A549 (cell line): ENCODE data around the gene OSBPL6. TPM values are rescaled to one million over a fixed set of nuclear protein-coding genes. Genes with fewer than 3 reads are reported as not detected.

Experiments
- ATAC-seq, 2 experiments: fragments of 200-7000 bp in 1 of 2; fragments of >200 bp in 1 of 2; cut with Nextera tagmentation in 1 of 2; cut with Tn5 transposase in 1 of 2; 3 replicates each; pipeline versions ENCODE4 v1.8.0 to v1.9.1; 2018 to 2020; ENCODE audit warnings: mild to moderate bottlenecking in 1 of 2, moderate library complexity in 1 of 2
- CTCF ChIA-PET: fragments of 300-600 bp; sonication (Branson Sonifier 250); formaldehyde crosslinking; extraction: SDS; loops from one replicate; lab custom pipeline; 2021; ENCODE audit warnings: antibody characterized with exemption, inconsistent platforms; lab: Yijun Ruan, JAX
- POLR2A ChIA-PET: fragments of 350-600 bp; formaldehyde crosslinking; extraction: SDS; loops from one replicate; lab custom pipeline; 2021; ENCODE audit warnings: antibody characterized with exemption, inconsistent platforms; lab: Yijun Ruan, JAX
- DNase-seq, 2 experiments: peaks; one replicate each; pipeline versions ENCODE4 v3.0.0 to v3.0.0-alpha.2; 2011 to 2016; ENCODE audit warnings: low read depth in 1 of 2, low spot score in 1 of 2
- FAIRE-seq: peaks from 2 replicates; lab custom pipeline; 2011; peaks lifted over from hg19 to GRCh38; lab: Jason Lieb, UNC
- H3K27ac ChIP-seq, 2 experiments: fragments of >200 bp; sonication (Bioruptor Twin); formaldehyde crosslinking; 3 replicates each; pipeline ENCODE4 v1.5.1; 2016 to 2017
- H3K4me1 ChIP-seq: fragments of >200 bp; sonication (Bioruptor Twin); formaldehyde crosslinking; 3 replicates; pipeline ENCODE4 v1.6.1; 2016
- H3K4me2 ChIP-seq: fragments of >200 bp; sonication (Bioruptor Twin); formaldehyde crosslinking; 3 replicates; pipeline ENCODE4 v1.6.1; 2016
- H3K4me3 ChIP-seq: fragments of >200 bp; sonication (Bioruptor Twin); formaldehyde crosslinking; 3 replicates; pipeline ENCODE4 v1.5.1; 2016
- H3K9me3 ChIP-seq: fragments of >200 bp; sonication (Bioruptor Twin); formaldehyde crosslinking; 3 replicates; pipeline ENCODE4 v1.6.1; 2016
- CBX8 ChIP-seq: fragments of 200-600 bp; sonication (generic); IDR thresholded peaks from 2 replicates; pipeline ENCODE4 v1.6.1; 2016
- CEBPB ChIP-seq, 2 experiments: fragments of >200 bp in 1 of 2; sonication (Bioruptor Twin) in 1 of 2; formaldehyde crosslinking in 1 of 2; IDR thresholded peaks; 2 replicates each; pipeline ENCODE4 v1.6.1; 2012 to 2016
- CHD2 ChIP-seq: fragments of 150-350 bp; IDR thresholded peaks from 2 replicates; pipeline ENCODE4 v1.6.1; 2014; ENCODE audit warnings: low read length; ENCODE audit not compliant: partially characterized antibody
- EHMT2 ChIP-seq: fragments of 200-600 bp; sonication (generic); IDR thresholded peaks from 2 replicates; pipeline ENCODE4 v1.6.1; 2016; ENCODE audit warnings: antibody characterized with exemption, low read depth, mild to moderate bottlenecking, moderate library complexity
- ELK1 ChIP-seq: fragments of 150-350 bp; IDR thresholded peaks from 2 replicates; pipeline ENCODE4 v1.6.1; 2014; ENCODE audit warnings: low read depth, mild to moderate bottlenecking, low read length
- FOSB ChIP-seq: fragments of 250-450 bp; sonication (Bioruptor Pico); IDR thresholded peaks from 2 replicates; pipeline ENCODE4 v1.5.0; 2020; ENCODE audit warnings: mild to moderate bottlenecking, moderate library complexity
- FOSL2 ChIP-seq, 2 experiments: fragments of 450-650 bp in 1 of 2; fragments of >200 bp in 1 of 2; sonication (Bioruptor Twin) in 1 of 2; formaldehyde crosslinking; IDR thresholded peaks; 2 replicates each; pipeline versions ENCODE4 v1.5.0 to v1.6.1; 2016 to 2020; ENCODE audit warnings: mild to moderate bottlenecking in 1 of 2, moderate library complexity in 1 of 2
- FOXS1 ChIP-seq: fragments of 250-450 bp; sonication (Bioruptor Pico); IDR thresholded peaks from 2 replicates; pipeline ENCODE4 v1.5.0; 2020; ENCODE audit warnings: mild to moderate bottlenecking, moderate library complexity
- GATA3 ChIP-seq: IDR thresholded peaks from 2 replicates; pipeline ENCODE4 v1.6.1; 2012; ENCODE audit warnings: borderline replicate concordance
- HEYL ChIP-seq: fragments of 250-450 bp; sonication (Bioruptor Pico); IDR thresholded peaks from 2 replicates; pipeline ENCODE4 v1.8.0; 2021; ENCODE audit warnings: mild to moderate bottlenecking, moderate library complexity
- HOXA7 ChIP-seq: fragments of 250-450 bp; sonication (Bioruptor Pico); IDR thresholded peaks from 2 replicates; pipeline ENCODE4 v1.5.0; 2020; ENCODE audit warnings: mild to moderate bottlenecking, moderate library complexity
- JUN ChIP-seq, 2 experiments: fragments of >200 bp; sonication (Bioruptor Twin); formaldehyde crosslinking; IDR thresholded peaks; 2 replicates in 1 of 2; 3 replicates in 1 of 2; pipeline ENCODE4 v1.6.1; 2016 to 2017
- JUNB ChIP-seq: fragments of >200 bp; sonication (Bioruptor Twin); formaldehyde crosslinking; IDR thresholded peaks from 2 replicates; pipeline ENCODE4 v1.6.1; 2016
- NFE2L2 ChIP-seq: fragments of 150-350 bp; conservative IDR thresholded peaks from 2 replicates; pipeline ENCODE4 v1.6.1; 2014; ENCODE audit warnings: low read length
- NPAS2 ChIP-seq: fragments of 250-450 bp; sonication (Bioruptor Pico); IDR thresholded peaks from 2 replicates; pipeline ENCODE4 v1.8.0; 2022; ENCODE audit warnings: mild to moderate bottlenecking, moderate library complexity, borderline replicate concordance
- POLR2A ChIP-seq: IDR thresholded peaks from 2 replicates; pipeline ENCODE4 v1.6.1; 2012; ENCODE audit warnings: mild to moderate bottlenecking, low read length
- POLR2AphosphoS2 ChIP-seq: conservative IDR thresholded peaks from 2 replicates; pipeline ENCODE4 v1.6.1; 2012; ENCODE audit warnings: low read length, improper control_type of control experiment, inconsistent platforms
- RAD21 ChIP-seq, 2 experiments: fragments of >200 bp in 1 of 2; sonication (Bioruptor Twin) in 1 of 2; formaldehyde crosslinking in 1 of 2; IDR thresholded peaks in 1 of 2; conservative IDR thresholded peaks in 1 of 2; 2 replicates in 1 of 2; 3 replicates in 1 of 2; pipeline ENCODE4 v1.6.1; 2012 to 2018; ENCODE audit warnings: inconsistent platforms in 1 of 2
- SMC3 ChIP-seq: fragments of >200 bp; sonication (Bioruptor Twin); formaldehyde crosslinking; IDR thresholded peaks from 3 replicates; pipeline ENCODE4 v1.6.1; 2018; ENCODE audit warnings: inconsistent platforms
- TFCP2L1 ChIP-seq: fragments of 250-450 bp; sonication (Bioruptor Pico); IDR thresholded peaks from 2 replicates; pipeline ENCODE4 v1.5.0; 2021; ENCODE audit warnings: mild to moderate bottlenecking
- ZC3H11A ChIP-seq: fragments of 450-650 bp; IDR thresholded peaks from 2 replicates; pipeline ENCODE4 v1.6.1; 2014; ENCODE audit warnings: antibody characterized with exemption, mild to moderate bottlenecking
- ZSCAN20 ChIP-seq: fragments of 250-450 bp; sonication (Bioruptor Pico); IDR thresholded peaks from 2 replicates; pipeline ENCODE4 v1.8.0; 2022; ENCODE audit warnings: mild to moderate bottlenecking, moderate library complexity
- WGBS: methylation state at CpG from one replicate; pipeline ENCODE4 v1.1.6; 2017; ENCODE audit errors: missing lambda C conversion rate; 5-methylcytosine and 5-hydroxymethylcytosine counted together
- polyA plus RNA-seq, 4 experiments: library from polyadenylated mRNA; depleted of rRNA in 3 of 4; stranded (reverse); fragments of >200 nt; fragmentation: RNase III in 1 of 4; extraction: RNeasy Plus Mini Kit Qiagen cat#74134 plus additional on column Dnase treatment in 1 of 4; gene quantifications; 2 replicates in 3 of 4; 3 replicates in 1 of 4; pipeline ENCODE4 v1.2.3, GENCODE V29; 2011 to 2017
- TF ChIP-seq, protein P1 (sequence below): fragments of 450-650 bp; IDR thresholded peaks from 2 replicates; pipeline ENCODE4 v1.6.1; 2014; ENCODE audit warnings: antibody characterized with exemption
- TF ChIP-seq, protein P2 (sequence below): fragments of 250-450 bp; sonication (Bioruptor Pico); IDR thresholded peaks from 2 replicates; pipeline ENCODE4 v1.5.0; 2020; ENCODE audit warnings: low read depth, mild to moderate bottlenecking, moderate library complexity

OSBPL6 gene
- polyA plus RNA-seq, 2 of the 4 experiments (the other 2 are of a cell fraction), result 2.9 to 8.2 TPM

- Histone ChIP-seq H3K4me2 (no peak overlapping the region), H3K4me1 (no peaks in the 10 kb centered on the region), H3K9me3 (no peaks in the 10 kb centered on the region), H3K4me3 (no peak overlapping the region), H3K27ac (no peak overlapping the region)
- 95% methylated on average over 3 of the region's 3 CpGs for WGBS
- DNase-seq (no peak), ATAC-seq (no peak), FAIRE-seq (no peak)
- ChIA-PET POLR2A (no interaction called here), CTCF (interaction anchor here (1.2 to 8.5 kb wide), 2 partner anchors 8 to 12 kb away, joined by 3 to 52 read pairs; no protein-coding TSS in a partner anchor)
- no peak for TF ChIP-seq ZC3H11A
- no peak for TF ChIP-seq NFE2L2
- no peak for TF ChIP-seq CBX8
- TF ChIP-seq POLR2A, result no peak
- TF ChIP-seq POLR2AphosphoS2, result no peak
- no peak for TF ChIP-seq SMC3
- TF ChIP-seq CEBPB (IDR thresholded peaks at IDR 0.05), result no peak
- TF ChIP-seq JUN (IDR thresholded peaks at IDR 0.05), result no peak
- no peak for TF ChIP-seq ELK1
- TF ChIP-seq CHD2, result no peak
- no peak for TF ChIP-seq HEYL (CRISPR knock-in tag)
- TF ChIP-seq GATA3, result no peak
- no peak for TF ChIP-seq ZSCAN20 (CRISPR knock-in tag)
- no peak for TF ChIP-seq NPAS2 (CRISPR knock-in tag)
- no peak for TF ChIP-seq TFCP2L1 (CRISPR knock-in tag)
- no peak for TF ChIP-seq FOXS1 (CRISPR knock-in tag)
- no peak for TF ChIP-seq FOSL2 (IDR thresholded peaks at IDR 0.05)
- TF ChIP-seq FOSL2 (CRISPR knock-in tag; IDR thresholded peaks at IDR 0.05), result no peak
- TF ChIP-seq EHMT2, result no peak
Observed at GRCh38 chr2:178426388-178426787, 232.1 kb downstream of the OSBPL6 start.

DNA sequence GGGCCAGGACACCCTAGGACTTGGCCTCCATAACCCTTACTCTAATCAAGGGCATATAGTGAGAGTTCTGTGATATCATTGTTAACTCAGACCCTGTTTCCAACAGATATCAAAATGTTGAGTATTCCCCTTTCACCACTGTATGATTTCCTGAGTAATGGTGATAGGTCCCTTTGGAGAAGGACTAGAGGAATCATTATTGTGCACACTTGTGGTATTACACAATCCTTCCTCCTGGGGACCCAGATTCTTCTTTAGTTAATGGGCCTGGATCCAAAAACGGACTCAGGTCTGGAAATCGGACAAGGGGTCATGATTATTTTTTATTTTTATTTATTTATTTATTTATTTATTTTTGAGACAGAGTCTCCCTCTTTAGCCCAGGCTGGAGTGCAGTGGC is 233.1 kb downstream of the OSBPL6 start:
- ChIA-PET POLR2A (no interaction called here), CTCF (interaction anchor here (1.2 to 8.5 kb wide), 2 partner anchors 9 to 13 kb away, joined by 3 to 52 read pairs; no protein-coding TSS in a partner anchor)
- TF ChIP-seq ELK1 (no peak), SMC3 (no peak), CHD2 (no peak), NFE2L2 (no peak), FOSB (CRISPR knock-in tag) (no peak), HOXA7 (no peak), RAD21 (conservative IDR thresholded peaks at IDR 0.05 in 1 of 2, IDR thresholded peaks at IDR 0.05 in 1 of 2) (no peak), POLR2A (no peak), JUNB (no peak)
- TF ChIP-seq, protein P1, sequence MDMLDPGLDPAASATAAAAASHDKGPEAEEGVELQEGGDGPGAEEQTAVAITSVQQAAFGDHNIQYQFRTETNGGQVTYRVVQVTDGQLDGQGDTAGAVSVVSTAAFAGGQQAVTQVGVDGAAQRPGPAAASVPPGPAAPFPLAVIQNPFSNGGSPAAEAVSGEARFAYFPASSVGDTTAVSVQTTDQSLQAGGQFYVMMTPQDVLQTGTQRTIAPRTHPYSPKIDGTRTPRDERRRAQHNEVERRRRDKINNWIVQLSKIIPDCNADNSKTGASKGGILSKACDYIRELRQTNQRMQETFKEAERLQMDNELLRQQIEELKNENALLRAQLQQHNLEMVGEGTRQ, result no peak
- TF ChIP-seq, protein P2, sequence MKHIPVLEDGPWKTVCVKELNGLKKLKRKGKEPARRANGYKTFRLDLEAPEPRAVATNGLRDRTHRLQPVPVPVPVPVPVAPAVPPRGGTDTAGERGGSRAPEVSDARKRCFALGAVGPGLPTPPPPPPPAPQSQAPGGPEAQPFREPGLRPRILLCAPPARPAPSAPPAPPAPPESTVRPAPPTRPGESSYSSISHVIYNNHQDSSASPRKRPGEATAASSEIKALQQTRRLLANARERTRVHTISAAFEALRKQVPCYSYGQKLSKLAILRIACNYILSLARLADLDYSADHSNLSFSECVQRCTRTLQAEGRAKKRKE (CRISPR knock-in tag), result no peak
- Histone ChIP-seq H3K9me3 (no peaks in the 10 kb centered on the region), H3K4me3 (no peak overlapping the region), H3K4me1 (no peaks in the 10 kb centered on the region), H3K4me2 (no peak overlapping the region), H3K27ac (no peak overlapping the region)
- no peak for ATAC-seq
- WGBS, result 83% methylated on average over 2 of the region's 2 CpGs
- DNase-seq, result no peak
- no peak for FAIRE-seq
